ENCODE data around the gene FOXO1. TPM values are rescaled to one million over a fixed set of nuclear protein-coding genes. Genes with fewer than 3 reads are reported as not detected.
A peak's percentile ranks its signal among the peaks of the same experiment; 100 is the strongest.

The FOXO1 gene
- total RNA-seq, 2 donors from 2014 or later, result 15.7 to 26.4 TPM

- intact Hi-C loops (cut with DNase I), result no loop called here
- no peak for DNase-seq
- H3K9ac ChIP-seq (ENCODE audit: low read depth in 2 of 2, low read length in 2 of 2), result no peak overlapping the region
- no peaks in the 10 kb centered on the region for H3K27me3 ChIP-seq
- no peak for TF ChIP-seq CTCF (IDR thresholded peaks at IDR 0.05)
- no peak overlapping the region for H3K4me3 ChIP-seq
- H3K36me3 ChIP-seq, result no peaks in the 10 kb centered on the region
- H3K4me1 ChIP-seq, result peaks cover 15% of the 10 kb centered on the region
- no peaks in the 10 kb centered on the region for H3K9me3 ChIP-seq
- H3K27ac ChIP-seq, result no peak overlapping the region
Observed at GRCh38 chr13:40640845-40641458, 25.5 kb downstream of the FOXO1 start.

GRCh38 chr13:40640202-40640601 lies 26.2 kb downstream of the FOXO1 start:
- intact Hi-C loops (cut with DNase I), result no loop called here
- no peaks in the 10 kb centered on the region for H3K9me3 ChIP-seq
- DNase-seq, result no peak
- no peaks in the 10 kb centered on the region for H3K36me3 ChIP-seq
- no peaks in the 10 kb centered on the region for H3K27me3 ChIP-seq
- H3K27ac ChIP-seq, result no peak overlapping the region
- no peak overlapping the region for H3K4me3 ChIP-seq
- H3K4me1 ChIP-seq, result peaks cover 10% of the 10 kb centered on the region
- H3K9ac ChIP-seq (ENCODE audit: low read depth in 2 of 2, low read length in 2 of 2), result no peak overlapping the region
- TF ChIP-seq CTCF (IDR thresholded peaks at IDR 0.05), result no peak

DNA sequence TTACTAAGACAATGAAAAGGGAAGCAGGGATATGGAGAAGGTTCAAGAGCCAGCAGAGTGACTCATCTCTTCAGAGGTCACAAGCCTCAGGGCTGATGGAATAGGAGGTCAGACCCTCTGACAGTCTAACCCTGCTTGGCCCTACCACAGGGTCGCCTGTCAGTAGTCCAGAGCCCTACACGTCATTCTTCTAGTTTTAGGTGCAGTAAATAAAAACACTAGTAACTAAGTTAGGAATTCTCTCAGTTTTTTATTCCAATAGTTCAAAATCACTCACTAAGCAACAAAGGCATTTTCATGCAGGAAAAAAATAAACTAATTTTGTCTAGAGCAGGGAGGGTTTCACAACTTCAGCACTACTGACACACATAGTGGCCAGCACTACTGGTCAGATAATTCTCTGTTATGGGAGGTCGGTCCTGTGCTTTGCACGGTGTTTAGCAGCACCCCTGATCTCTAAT lies 27.2 kb downstream of the FOXO1 start:
- Histone ChIP-seq H3K4me1 (peaks cover 10% of the 10 kb centered on the region), H3K9ac (ENCODE audit: low read depth in 2 of 2, low read length in 2 of 2) (peak overlapping the region in 1 of 2 donors; percentile 14), H3K36me3 (no peaks in the 10 kb centered on the region), H3K27ac (no peak overlapping the region), H3K27me3 (no peaks in the 10 kb centered on the region), H3K4me3 (no peak overlapping the region), H3K9me3 (no peaks in the 10 kb centered on the region)
- no peak for DNase-seq
- TF ChIP-seq CTCF (IDR thresholded peaks at IDR 0.05), result no peak
- intact Hi-C loops (cut with DNase I), result no loop called here

DNA sequence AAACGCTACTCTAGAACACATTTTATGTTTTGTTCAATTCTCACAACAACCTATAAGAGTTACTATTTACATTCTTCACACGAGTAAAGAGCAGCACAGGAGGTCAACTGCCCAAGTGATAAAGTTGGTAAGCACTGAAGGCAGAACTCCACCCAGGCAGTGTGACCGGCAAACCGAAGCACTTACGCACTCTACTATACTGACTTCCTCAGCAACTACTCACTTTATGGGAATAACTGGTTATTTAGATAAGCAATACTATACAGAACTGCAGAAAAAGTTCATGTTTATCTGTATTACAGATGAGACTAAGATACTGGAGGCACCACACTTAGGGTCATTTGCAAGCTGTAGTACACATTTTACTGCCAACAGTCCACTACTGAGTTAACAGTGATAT lies 28.8 kb downstream of the FOXO1 start:
- H3K4me3 ChIP-seq, result no peak overlapping the region
- H3K9ac ChIP-seq (ENCODE audit: low read depth in 2 of 2, low read length in 2 of 2), result no peak overlapping the region
- no peaks in the 10 kb centered on the region for H3K9me3 ChIP-seq
- intact Hi-C loops (cut with DNase I), result no loop called here
- peak overlapping the region; percentile 54 for H3K27ac ChIP-seq
- no peak for TF ChIP-seq CTCF (IDR thresholded peaks at IDR 0.05)
- peak; percentile 63 for DNase-seq
- H3K36me3 ChIP-seq, result no peaks in the 10 kb centered on the region
- H3K27me3 ChIP-seq, result no peaks in the 10 kb centered on the region
- H3K4me1 ChIP-seq, result peaks cover 10% of the 10 kb centered on the region

DNA sequence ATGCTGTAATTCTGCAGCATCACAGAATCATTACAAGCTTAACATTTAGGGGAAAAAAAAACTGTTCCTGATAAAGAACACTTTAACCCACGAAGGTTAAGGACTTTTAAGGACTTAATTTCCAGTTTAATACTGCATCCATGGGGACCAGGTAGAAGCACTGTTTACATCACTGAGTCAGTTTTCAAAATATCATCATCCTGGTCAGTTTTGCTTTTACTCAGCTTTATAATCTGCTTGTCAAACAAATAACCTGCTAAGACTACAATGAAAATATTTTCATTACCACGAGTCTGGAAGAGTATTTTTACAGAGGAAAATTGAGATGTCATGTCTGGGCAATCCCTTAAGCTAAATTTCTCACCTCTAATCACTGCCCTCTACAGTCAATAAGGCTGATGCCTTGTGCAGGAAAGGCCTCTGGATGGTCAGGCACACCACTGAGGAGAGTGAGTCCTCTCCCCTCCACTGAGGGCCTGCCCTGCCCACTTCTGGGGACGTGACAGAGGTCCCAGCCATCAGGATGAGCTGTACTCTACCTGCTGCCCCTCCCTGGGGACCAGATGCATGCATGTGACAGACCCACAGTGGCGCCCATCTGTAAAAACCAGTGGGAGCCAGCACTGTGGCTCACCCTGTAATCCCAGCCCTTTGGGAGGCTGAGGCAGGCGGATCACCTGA lies 31.0 kb downstream of the FOXO1 start:
- no peak overlapping the region for H3K9ac ChIP-seq (ENCODE audit: low read depth in 2 of 2, low read length in 2 of 2)
- no peak for TF ChIP-seq CTCF (IDR thresholded peaks at IDR 0.05)
- no peak for DNase-seq
- H3K4me1 ChIP-seq, result peaks cover 13% of the 10 kb centered on the region
- no peak overlapping the region for H3K4me3 ChIP-seq
- no peaks in the 10 kb centered on the region for H3K36me3 ChIP-seq
- intact Hi-C loops (cut with DNase I), result no loop called here
- H3K9me3 ChIP-seq, result no peaks in the 10 kb centered on the region
- H3K27me3 ChIP-seq, result no peaks in the 10 kb centered on the region
- H3K27ac ChIP-seq, result no peak overlapping the region
